ENCODE measurements around the gene LRRD1.
"Not testable (repeated sequence)": the region's sequence is repeated elsewhere in the genome, so short reads cannot be mapped to it uniquely, and the experiment has no call there.

The LRRD1 gene

GRCh38 chr7:92158660-92159575 lies 20.0 kb downstream of the LRRD1 start:
- Histone ChIP-seq H3K27me3 (no peaks in the 10 kb centered on the region; the same call in 1 of the 2 replicates), H3K4me3 (ENCODE audit: low read depth, low read length) (no peak overlapping the region), H3K36me3 (no peaks in the 10 kb centered on the region), H3K4me1 (peaks cover 3% of the 10 kb centered on the region; the same call in 1 of the 2 replicates), H3K9me3 (no peaks in the 10 kb centered on the region)
- DNase-seq: no peak
- no peak for TF ChIP-seq CTCF (IDR thresholded peaks at IDR 0.05; ENCODE audit: low read depth, low read length)

GRCh38 chr7:92156990-92157389 lies 22.0 kb downstream of the LRRD1 start:
- peaks cover 3% of the 10 kb centered on the region; the same call in 1 of the 2 replicates for H3K4me1 ChIP-seq
- TF ChIP-seq CTCF (IDR thresholded peaks at IDR 0.05; ENCODE audit: low read depth, low read length): no peak
- H3K27me3 ChIP-seq: no peaks in the 10 kb centered on the region
- no peaks in the 10 kb centered on the region for H3K36me3 ChIP-seq
- no peak overlapping the region for H3K4me3 ChIP-seq (ENCODE audit: low read depth, low read length)
- DNase-seq: no peak
- no peaks in the 10 kb centered on the region for H3K9me3 ChIP-seq

- Histone ChIP-seq H3K27me3 (no peaks in the 10 kb centered on the region), H3K9me3 (no peaks in the 10 kb centered on the region), H3K36me3 (no peaks in the 10 kb centered on the region), H3K4me3 (ENCODE audit: low read depth, low read length) (no peak overlapping the region), H3K4me1 (no peaks in the 10 kb centered on the region)
- TF ChIP-seq CTCF (IDR thresholded peaks at IDR 0.05; ENCODE audit: low read depth, low read length): no peak
- no peak for DNase-seq
These were observed 23.7 kb downstream of the LRRD1 start for GRCh38 chr7:92155108-92155739.

GRCh38 chr7:92150450-92151017 lies 28.4 kb downstream of the LRRD1 start:
- H3K4me1 ChIP-seq: no peaks in the 10 kb centered on the region
- no peak overlapping the region for H3K4me3 ChIP-seq (ENCODE audit: low read depth, low read length)
- no peak for TF ChIP-seq CTCF (IDR thresholded peaks at IDR 0.05; ENCODE audit: low read depth, low read length)
- no peak for DNase-seq
- no peaks in the 10 kb centered on the region for H3K9me3 ChIP-seq
- H3K27me3 ChIP-seq: no peaks in the 10 kb centered on the region
- H3K36me3 ChIP-seq: no peaks in the 10 kb centered on the region

- Histone ChIP-seq H3K4me1 (no peaks in the 10 kb centered on the region), H3K27me3 (no peaks in the 10 kb centered on the region), H3K4me3 (ENCODE audit: low read depth, low read length) (no peak overlapping the region), H3K36me3 (no peaks in the 10 kb centered on the region), H3K9me3 (no peaks in the 10 kb centered on the region)
- no peak for TF ChIP-seq CTCF (IDR thresholded peaks at IDR 0.05; ENCODE audit: low read depth, low read length)
- DNase-seq: no peak
These were observed 29.2 kb downstream of the LRRD1 start for GRCh38 chr7:92149736-92150239.

- not testable (repeated sequence) for H3K27me3 ChIP-seq; DNase-seq; H3K9me3 ChIP-seq; H3K4me3 ChIP-seq (ENCODE audit: low read depth, low read length); H3K4me1 ChIP-seq; H3K36me3 ChIP-seq
These were observed 35.6 kb downstream of the LRRD1 start for GRCh38 chr7:92143192-92143880.

GRCh38 chr7:92142791-92143190 lies 36.2 kb downstream of the LRRD1 start:
- H3K36me3 ChIP-seq; H3K27me3 ChIP-seq; H3K9me3 ChIP-seq; H3K4me3 ChIP-seq (ENCODE audit: low read depth, low read length); H3K4me1 ChIP-seq; DNase-seq: not testable (repeated sequence)

All from BE2C (cell line).